ENCODE results near the gene VSIG8.

Gene VSIG8

DNA sequence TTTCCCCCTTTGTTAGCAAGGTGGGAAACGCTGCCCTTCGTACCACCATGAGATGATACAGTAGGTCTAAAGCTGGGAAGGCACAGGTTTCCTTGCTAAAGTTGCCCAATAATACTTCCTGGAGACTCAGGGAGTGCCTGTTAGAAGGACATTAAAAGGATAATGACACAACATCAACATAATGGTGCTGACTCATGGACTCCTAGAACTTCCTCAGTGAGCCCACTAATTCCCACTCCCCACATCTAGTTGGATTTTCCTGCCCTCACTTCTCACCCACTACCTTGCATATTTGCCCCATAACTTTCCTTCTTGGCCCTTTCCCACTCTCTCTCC, 20.0 kb upstream of the VSIG8 start:
- DNase-seq, result no peak

DNA sequence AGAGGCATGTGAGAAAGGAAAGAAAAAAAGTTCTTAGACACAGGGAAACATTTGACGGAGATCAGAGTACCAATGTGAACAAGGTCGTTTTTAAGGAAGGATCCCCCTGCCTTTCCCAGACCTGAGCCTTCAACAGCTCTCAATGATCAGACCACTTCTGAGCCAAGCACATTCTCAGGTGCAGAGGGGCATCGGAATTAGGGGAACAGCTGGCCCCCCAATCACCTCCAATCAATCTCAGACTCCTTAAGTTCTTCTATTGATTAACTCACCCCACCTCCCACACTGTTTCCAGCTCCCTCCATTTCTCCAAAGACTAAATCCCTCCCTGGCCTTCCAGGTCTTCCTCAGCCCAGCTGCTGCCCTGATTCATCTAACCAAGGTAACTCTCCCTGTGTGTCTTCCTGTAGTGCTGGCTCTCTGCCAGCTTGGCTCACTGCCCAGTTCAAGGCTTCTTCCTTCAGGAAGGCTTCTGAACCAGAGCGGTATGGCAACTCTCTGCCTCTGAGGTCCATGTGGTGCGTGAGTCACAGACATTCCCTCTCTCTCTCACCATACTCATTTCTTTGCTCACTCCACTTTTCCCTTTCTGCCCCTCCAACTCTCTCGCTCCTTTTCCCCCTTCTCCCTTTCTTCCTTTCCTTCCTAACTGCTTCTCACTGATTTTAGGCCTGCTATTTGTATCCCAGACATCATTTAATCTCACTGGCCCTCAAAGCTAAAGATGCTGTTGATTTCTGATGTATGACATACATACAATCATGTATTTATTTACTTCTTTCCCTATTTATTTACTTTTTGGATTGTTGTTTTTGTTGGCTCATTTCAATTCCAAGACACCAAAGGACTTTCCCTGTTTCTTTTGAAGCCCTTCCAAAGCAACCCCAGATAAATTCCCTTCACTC, 19.4 kb upstream of the VSIG8 start:
- peak; percentile 39 to 50 for DNase-seq

DNA sequence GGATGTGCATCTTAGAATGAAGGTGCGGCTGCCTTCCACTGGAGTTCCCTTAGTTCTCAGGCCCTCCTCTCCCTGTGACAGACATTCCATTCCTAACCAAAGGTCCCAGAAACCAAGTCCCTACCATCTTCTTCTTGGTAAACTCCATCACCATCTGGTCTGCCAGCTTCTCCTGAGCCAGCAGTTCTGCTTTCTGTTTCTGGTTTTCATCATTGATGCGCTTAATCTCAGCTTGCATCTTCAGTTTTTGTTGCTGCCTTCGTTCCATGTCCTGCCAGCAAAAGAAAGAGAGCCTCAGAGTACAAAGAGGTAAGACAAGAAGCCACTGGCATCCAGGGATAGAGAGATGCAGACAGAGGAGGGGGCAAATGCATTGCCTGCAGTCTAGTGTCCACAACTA, 18.0 kb upstream of the VSIG8 start:
- DNase-seq, result no peak

DNA sequence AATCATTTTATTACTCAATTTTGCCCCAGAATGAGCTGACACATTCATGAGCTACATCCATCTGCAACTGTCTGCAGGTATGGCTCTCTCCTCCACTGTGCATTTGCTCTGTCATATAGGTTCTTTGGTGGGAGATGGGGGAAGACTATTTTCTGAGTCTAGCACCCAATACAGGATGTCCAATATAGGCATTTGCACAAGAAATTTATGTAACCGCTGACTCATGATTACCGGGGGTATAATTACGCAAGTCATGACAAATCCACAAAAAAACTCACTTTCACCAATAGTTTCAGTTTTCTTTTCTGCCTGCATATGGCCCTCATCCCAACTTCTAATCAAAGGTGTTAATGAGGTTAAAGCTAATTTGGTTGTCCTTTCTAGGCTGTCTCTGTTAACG, 17.5 kb upstream of the VSIG8 start:
- no peak for DNase-seq

DNA sequence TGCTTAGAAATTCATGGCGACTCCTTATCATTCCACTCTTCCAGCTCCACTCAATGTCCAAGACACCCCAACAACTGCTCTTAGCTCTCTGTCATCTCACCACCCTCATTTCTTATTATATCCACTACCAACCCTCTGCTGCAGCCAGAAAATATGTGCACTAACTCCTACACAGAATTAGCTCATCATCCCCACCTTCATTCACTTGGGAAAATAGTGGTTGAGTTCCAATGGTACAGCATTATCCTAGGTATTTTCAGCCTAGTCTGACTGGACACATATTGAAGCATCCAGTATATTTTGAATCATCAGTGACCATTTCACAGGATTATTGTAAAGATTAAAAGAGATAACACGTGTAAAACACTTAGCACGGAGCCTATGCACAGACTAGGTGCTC, 16.7 kb upstream of the VSIG8 start:
- no peak for DNase-seq

DNA sequence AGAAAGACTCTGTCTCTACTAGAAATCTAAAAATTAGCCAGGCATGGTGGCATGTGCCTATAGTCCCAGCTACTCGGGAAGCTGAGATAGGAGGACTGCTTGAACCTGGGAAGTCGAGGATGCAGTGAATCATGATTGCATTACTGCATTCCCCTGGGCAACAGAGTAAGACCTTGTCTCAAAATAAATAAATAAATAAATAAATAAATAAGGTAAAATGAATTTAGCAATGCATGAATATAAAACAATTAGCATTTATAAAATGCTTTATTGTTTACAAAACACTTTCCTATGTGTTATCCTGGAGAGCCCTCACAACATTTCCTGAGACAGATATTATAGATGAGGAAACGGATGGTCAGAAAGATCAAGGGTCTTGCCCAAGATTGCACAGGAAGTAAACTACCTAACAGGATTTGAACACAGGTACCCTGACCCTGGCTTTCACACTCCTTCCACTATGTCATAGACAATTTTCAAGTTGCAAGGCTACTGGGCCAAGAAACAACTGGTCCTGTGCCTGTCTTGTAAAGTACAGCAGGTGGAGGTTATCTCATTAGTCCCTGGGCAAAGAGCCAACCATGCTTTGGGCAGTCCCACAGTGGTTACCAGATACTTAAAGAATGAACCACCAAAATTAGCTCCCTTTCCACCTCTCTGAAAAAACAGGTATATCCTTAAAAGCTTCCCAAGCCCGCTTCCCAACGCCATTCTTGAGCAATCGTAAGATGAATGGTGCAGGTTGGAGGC, 15.4 kb upstream of the VSIG8 start:
- DNase-seq, result no peak

DNA sequence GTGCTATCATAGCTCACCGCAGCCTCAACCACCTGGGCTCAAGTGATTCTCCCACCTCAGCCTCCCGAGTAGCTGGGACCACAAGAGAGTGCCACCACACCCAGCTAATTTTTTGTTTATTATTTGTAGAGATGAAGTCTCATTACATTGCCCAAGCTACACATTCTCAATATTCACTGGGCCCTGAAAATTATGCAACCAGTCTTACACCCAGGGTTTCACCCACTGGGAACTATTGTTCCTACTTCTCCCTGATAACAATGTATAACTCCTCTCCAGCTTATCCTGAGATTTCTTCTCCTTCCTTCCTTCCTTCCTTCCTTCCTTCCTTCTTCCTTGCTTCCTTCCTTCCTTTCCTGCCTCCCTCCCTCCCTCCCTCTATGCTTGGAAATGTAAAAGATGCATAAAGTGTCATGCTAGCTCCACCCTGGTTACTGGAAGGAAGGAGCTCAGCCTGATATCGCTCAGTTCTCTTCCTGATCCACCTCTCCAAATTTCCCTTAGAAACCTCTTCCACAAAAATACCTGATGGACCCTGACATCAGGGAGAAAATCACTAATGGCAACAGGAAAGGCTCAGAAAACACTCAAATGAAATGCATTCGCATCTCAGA, 11.2 kb upstream of the VSIG8 start:
- no peak for DNase-seq

DNA sequence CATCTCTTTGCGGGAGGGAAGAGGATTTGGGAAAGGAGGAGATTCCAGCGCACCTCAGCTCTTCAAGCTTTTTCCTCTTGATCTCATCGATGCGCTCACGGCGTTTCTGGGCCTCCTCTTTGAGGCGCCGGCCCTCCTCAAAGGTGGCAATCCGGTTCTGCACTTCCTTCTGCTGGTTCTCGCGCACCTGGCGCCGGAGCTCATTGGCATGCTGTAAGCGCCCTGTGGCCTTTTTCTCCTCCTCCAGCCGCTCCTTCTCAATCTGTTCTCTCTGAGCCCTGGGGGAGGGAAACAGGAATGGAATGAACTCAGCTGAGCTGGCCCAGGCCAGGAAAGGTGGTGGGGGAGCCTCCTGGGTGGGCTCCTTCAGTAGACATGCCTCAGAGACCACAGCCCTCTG, 10.4 kb upstream of the VSIG8 start:
- DNase-seq, result no peak

DNA sequence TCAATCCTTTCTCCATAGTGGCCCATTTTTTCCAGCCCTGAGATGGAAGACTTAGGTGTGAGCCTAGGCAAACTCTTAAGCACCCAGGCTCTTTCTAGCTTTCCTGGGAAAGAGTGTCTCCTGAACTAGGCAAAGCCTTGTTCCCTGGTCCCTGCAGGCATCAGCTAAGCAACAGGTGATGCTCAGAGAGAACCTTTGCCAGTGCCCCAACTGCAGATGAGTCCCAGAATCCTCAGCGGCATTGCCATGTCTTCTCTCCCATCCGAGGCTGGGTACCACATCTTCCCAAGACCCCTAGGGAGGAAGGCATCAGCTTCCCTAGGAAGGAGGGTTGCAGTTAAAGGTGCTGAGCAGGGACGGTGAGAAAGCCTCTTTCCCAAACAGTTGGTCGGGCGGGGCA, 8.2 kb upstream of the VSIG8 start:
- DNase-seq, result no peak

DNA sequence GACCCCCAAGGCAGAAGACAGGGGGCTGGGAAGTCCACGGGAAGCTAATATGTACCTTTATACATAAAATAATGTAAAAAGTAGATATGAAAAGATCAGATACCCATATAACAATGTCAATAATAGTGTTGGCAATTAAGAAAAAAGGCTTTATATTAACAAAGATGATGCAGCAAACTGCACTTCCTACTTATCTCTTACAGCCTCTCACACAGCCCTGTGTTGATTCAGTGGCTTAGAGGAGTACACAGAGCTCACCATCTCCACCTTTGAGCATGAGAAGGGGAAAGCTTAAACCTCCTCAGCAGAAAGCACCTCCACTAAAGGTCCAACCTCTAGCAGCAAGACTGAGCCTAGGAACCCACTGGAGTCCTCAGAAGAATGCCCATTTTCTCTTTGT, 7.2 kb upstream of the VSIG8 start:
- no peak for DNase-seq

DNA sequence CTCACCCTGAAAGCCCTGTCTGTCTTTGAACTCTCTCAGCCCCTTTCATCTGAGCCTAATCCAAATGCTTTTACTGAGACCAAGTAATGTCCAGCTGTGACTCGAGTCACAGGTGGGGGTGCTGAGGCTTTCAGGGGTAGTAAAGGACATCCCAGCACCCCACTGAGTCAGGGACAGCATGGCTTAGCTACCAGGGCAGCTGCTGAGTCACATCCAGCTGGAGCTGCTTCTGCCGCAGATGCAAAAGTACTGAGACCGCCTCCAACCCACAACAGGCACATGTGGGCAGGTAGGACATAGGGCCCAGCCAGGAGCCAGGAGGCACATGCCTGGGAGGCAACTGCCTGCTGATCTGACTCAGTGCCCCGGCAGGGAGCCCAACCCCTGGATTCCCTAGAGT, 6.7 kb upstream of the VSIG8 start:
- DNase-seq, result peak; percentile 14 to 27

DNA sequence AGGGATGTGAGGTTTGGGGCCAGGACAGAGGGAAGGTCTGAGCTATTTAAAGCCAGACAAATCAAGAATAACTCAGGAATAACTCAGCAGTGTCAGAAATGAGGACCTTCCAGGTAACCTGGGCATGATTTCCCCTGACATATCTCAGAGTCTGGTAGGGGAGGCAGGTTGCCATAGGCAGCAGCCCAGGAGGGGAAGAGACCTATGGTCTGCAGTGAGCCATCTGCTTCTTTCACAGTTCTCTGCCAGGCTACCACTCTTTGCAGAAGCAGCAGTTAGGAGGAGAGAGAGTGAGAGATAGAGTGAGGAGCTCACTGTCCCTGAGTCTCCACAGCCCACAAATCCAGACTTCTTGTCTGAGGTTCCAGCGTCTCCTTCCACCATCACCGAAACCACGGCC, 6.3 kb upstream of the VSIG8 start:
- no peak for DNase-seq

DNA sequence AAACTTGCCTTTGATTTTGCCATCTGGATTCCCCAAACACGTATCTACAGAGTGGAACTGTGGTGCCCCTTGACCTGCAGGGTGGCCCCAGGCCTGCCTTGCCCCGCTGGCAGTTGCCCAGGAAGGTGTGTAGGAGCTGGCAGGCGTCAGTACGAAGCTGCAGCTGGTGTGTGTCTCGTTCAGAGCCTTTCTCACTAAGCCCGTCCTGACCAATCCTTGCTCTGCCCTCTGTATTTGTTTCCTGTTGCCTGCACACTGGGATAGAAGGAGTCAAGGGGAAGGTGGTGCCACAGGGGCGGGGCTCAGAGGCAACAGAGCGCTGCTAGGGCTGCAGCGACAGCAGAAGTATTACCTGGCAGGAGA, 5.2 kb upstream of the VSIG8 start:
- no peak for DNase-seq

DNA sequence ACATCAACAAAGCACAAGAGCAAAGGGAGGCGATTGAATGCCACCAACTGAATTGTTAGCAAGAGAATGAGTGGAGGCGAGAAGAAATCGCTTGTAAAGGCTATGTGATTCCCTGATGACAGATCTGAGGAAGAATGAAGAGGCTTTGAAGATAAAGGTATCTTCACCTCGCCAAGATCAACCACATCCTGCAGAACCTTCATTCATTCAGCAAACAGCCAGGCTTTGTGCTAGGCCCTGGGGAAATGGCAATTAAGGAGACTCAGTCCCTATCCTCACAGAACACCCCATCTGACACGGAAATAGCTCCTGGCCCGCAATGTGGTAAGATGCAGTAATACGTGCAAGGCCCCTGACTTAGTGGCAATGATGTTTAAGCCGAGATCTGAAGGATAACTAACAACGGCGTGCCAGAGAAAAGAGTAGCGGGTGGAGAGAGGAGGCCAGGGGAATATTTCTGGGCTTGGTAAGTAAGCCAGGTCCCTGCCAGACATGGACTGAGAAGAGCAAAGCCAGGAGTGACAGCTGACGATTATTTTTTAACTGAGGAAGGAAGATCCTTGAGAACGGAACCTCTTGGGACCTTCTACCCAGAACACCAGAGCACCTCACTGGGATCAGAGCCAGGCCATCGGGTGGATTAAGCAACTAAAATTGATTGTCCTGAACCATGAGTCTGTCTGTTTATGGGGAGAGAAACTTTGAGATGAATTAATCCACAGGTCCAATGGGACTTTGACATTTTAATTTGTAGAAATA, 4.6 kb upstream of the VSIG8 start:
- no peak for DNase-seq

DNA sequence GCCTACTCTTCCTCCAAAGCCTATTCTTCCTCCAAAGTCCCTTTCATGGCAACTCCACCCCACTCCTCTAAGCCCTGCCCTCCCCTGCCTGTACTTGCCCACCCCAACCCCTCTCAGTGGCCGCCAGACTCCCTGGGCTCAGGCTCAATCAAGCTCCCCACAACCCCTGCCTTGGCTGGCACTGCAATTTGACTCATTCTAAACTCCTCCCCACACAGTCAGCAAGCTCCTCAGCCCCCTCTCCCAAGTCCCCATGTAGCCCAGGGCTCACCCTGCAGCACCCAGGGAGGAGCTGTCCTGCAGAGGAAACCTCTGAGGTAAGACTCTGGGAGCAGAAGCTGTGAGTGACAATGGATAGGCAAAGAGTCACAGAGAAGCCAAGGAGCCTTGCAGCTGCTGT, 3.6 kb upstream of the VSIG8 start:
- DNase-seq, result no peak

DNA sequence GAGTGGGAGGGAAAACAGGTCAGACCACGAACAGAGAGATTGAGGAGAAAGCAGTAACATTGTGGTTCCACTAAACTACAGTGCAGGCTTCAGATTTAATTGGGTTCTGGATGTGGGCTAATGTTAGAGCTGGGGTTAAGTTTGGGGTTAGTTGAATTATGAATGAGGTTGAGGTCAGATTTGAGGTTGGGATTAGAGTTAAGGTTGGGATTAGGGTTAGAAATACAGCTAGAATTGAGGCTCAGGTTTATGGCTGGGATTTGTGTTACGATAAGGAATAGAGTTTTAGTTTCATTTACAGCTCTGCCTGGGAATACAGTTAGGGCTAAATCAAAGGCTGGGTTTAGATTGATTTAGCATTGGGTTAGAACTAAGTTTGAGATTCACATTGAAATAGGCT, 1.8 kb upstream of the VSIG8 start:
- no peak for DNase-seq

DNA sequence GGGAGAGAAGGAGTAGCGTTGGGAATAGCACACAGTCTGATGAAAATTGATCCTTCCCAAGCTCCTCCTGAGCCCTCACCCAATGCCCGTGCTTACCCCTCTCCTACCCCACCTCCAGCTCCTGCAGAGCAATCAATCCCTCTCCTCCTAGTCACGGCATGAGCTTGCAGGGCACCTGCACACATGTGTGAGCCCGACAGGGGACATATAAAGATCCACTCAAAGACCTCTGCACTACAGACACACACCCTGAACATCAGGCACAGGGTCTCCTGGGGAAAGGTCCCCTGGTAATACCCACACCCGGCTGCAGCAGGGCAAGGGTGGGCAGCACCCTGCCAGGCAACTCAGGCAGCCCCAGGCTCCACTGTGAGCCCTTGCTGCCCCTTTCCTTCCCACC, 426 bp downstream of the VSIG8 start:
- DNase-seq, result no peak

DNA sequence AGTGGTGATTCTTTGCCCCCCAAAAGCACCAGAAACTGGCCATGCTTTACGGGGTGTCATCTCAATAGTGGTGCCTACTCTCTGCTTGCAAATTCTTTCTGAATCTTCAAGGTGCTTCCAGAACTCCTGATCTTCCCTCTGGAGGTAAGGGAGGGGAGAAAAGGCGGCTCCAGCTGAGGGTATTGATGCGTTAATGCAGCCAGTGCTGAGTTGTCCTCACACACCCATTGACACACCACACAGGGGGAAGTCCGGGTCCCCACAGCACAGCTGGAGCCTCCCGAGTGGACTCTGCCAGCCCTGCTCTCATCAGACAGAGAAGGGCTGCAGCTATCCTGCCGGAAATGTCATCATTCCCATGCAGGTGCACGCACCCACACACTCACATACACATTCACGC, 1.2 kb downstream of the VSIG8 start:
- no peak for DNase-seq

DNA sequence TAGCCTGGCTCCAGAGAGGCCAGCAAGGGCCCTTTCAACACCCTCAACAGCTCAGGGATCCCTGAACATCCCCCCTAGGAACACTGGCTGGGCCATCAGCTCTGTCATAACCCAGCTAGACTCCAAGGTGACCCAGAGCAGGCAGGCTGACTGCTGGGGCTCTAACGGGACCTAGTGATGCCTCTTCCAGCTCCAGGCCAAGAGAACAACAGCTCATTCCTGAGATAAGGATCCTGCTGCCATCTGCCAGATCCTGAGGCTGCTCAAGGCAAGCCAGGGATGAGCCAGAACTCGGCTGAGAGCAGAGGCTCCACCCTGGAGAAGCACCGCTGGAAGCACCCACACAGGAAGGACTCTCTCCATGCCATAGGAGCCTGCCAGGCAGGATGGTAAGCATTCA, 2.0 kb downstream of the VSIG8 start:
- no peak for DNase-seq

DNA sequence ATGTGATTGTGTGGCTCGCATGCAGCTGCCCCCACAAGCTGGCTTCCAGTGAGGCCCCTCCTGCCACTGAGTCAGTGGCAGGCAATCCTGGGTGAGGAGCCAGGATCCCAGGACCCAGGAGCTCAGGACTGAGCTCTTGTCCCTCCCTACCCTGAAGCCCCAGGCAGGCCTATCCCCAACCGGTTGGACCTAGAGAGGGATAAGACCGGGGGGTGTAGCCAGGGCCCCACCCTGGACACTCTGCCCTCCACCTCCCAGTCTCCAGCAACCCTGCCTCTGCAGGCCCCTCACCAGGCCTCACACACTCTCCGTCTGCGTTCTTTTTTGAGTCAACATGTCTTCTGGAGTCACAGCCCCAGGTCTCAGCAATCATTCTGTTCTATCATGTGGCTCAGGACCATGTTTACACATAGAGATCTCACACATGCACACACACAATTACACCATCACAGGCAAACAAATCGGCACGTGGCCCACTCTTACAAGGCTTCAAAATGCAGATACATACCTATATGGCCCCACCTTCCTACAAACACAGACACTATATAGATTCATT, 2.6 kb downstream of the VSIG8 start:
- DNase-seq, result no peak

DNA sequence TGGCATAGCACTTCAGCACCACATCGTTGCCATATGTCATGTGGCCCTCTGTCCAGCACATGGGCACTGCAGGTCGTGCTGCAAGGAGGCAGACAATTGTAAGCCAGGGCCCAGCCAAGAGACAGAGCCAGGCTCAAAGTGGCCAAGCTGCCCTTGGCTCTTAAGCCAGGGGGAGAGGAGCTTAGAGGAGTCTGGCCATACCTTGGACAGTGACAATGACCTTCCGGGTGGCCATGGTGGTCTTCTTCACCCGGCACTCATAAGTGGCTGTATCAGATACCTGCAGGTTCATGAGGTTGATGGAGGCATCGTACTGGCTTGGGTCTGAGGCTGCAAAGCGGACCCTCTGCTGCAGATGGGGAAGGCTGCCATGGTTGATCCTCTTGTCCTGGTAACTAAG, 4.6 kb downstream of the VSIG8 start:
- DNase-seq, result no peak

DNA sequence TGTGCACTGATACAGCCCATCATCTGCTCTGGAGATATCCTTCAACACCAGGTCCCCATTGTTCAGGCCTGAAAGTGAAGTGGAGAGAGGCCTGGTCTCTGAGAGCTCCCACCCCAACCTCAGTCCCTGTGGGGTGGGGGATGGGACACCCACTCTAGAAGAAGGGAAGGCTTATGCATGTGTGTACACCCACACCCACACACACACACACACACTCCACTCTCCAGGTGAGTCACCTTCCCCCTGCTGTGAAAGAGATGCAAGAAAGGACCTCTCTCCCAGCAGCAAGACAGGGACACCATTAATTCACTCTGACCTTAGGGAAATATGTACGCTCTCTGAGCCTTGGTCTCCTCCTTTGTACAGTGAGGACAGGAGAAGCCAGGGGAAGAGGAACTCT, 5.9 kb downstream of the VSIG8 start:
- no peak for DNase-seq

DNA sequence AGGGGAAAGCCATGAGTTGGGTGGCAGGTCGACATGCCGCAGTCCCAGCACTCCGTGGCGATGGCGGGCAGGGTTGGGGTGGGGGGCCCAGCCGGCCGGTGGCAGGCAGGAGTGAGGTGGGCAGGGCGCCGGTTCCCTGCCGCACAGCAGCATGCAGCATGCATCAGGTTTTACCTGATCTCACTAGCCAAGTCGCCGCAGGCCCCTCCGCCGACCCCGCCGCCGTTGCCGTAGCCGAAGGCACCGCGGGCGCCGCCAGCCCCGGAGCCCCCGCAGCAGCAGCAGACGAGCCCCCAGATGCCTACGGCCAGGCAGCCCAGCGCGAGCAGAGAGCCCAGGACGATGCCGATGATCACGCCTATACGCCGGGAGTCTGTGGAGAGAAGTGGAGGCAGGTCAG, 6.7 kb downstream of the VSIG8 start:
- no peak for DNase-seq

All from activated CD4-positive, alpha-beta T cell treated with anti-CD3 and anti-CD28 coated beads, Interleukin-2, amount 50 U/mL, for 48 hours (primary cell).